Bronchial epithelial cell (primary cell): Measurements from ENCODE around the gene FAM163A. TPM values are rescaled to one million over a fixed set of nuclear protein-coding genes. Genes with fewer than 3 reads are reported as not detected.

Source experiments
- DNase-seq: peaks from one replicate; pipeline ENCODE4 v3.0.0-alpha.2; 2010; ENCODE audit warnings: low read depth
- FAIRE-seq: peaks from 2 replicates; lab custom pipeline; 2011; peaks lifted over from hg19 to GRCh38; lab: Jason Lieb, UNC
- H3K27me3 ChIP-seq: 2 replicates; pipeline ENCODE4 v1.5.1; 2011; ENCODE audit warnings: low read length; ENCODE audit not compliant: control insufficient read depth, insufficient read depth
- H3K36me3 ChIP-seq: 2 replicates; pipeline ENCODE4 v1.5.1; 2011; ENCODE audit warnings: low read length; ENCODE audit not compliant: control insufficient read depth, insufficient read depth
- H3K4me3 ChIP-seq: 2 replicates; pipeline ENCODE4 v1.5.1; 2011; ENCODE audit warnings: mild to moderate bottlenecking, low read depth, low read length, control low read depth
- CTCF ChIP-seq: IDR thresholded peaks from 2 replicates; pipeline ENCODE4 v1.5.1; 2011; ENCODE audit warnings: mild to moderate bottlenecking, moderate library complexity, low read length, control low read depth, inconsistent platforms; ENCODE audit not compliant: insufficient read depth, severe bottlenecking
- total RNA-seq: library from RNA; depleted of rRNA; stranded (reverse); fragments of >200 nt; gene quantifications from 2 replicates; pipeline ENCODE4 v1.2.1, GENCODE V29; 2014

Gene FAM163A
- total RNA-seq, 1 donor from 2014 or later = not detected

- no peaks in the 10 kb centered on the region for H3K27me3 ChIP-seq
- FAIRE-seq = no peak
- H3K4me3 ChIP-seq = no peak overlapping the region
- DNase-seq = no peak
- no peak for TF ChIP-seq CTCF
- no peaks in the 10 kb centered on the region for H3K36me3 ChIP-seq
These were observed 51.1 kb downstream of the FAM163A start for GRCh38 chr1:179794146-179794545.

GRCh38 chr1:179794669-179795068 lies 51.6 kb downstream of the FAM163A start:
- Histone ChIP-seq H3K36me3 (no peaks in the 10 kb centered on the region), H3K27me3 (no peaks in the 10 kb centered on the region), H3K4me3 (no peak overlapping the region)
- FAIRE-seq (no peak), DNase-seq (no peak)
- TF ChIP-seq CTCF = no peak

- no peak overlapping the region for H3K4me3 ChIP-seq
- no peak for TF ChIP-seq CTCF
- H3K27me3 ChIP-seq = no peaks in the 10 kb centered on the region
- FAIRE-seq (no peak), DNase-seq (no peak)
- no peaks in the 10 kb centered on the region for H3K36me3 ChIP-seq
These were observed 55.2 kb downstream of the FAM163A start for GRCh38 chr1:179798213-179798863.

- Histone ChIP-seq H3K4me3 (no peak overlapping the region), H3K36me3 (no peaks in the 10 kb centered on the region), H3K27me3 (no peaks in the 10 kb centered on the region)
- FAIRE-seq (no peak), DNase-seq (no peak)
- TF ChIP-seq CTCF = no peak
These were observed 55.9 kb downstream of the FAM163A start for GRCh38 chr1:179798864-179799516.

- Histone ChIP-seq H3K27me3 (no peaks in the 10 kb centered on the region), H3K4me3 (no peak overlapping the region), H3K36me3 (no peaks in the 10 kb centered on the region)
- FAIRE-seq (no peak), DNase-seq (no peak)
- no peak for TF ChIP-seq CTCF
These were observed 57.4 kb downstream of the FAM163A start for GRCh38 chr1:179800481-179800880.
